OCI-LY3 (cell line): ENCODE results near the gene PAXX.

ENCODE experiments used
- EZH2phosphoT487 ChIP-seq: fragments of 200-600 bp; shearing (Covaris generic); IDR thresholded peaks from 2 replicates; pipeline ENCODE4 v1.6.1; 2018; ENCODE audit warnings: antibody characterized with exemption, mixed run types, low read depth
- TF ChIP-seq, protein P1 (sequence below): fragments of 200-600, 300-600 bp; sonication (generic); IDR thresholded peaks from 2 replicates; pipeline ENCODE4 v1.5.1; 2014; ENCODE audit warnings: antibody characterized with exemption, low read length, low read depth

DNA sequence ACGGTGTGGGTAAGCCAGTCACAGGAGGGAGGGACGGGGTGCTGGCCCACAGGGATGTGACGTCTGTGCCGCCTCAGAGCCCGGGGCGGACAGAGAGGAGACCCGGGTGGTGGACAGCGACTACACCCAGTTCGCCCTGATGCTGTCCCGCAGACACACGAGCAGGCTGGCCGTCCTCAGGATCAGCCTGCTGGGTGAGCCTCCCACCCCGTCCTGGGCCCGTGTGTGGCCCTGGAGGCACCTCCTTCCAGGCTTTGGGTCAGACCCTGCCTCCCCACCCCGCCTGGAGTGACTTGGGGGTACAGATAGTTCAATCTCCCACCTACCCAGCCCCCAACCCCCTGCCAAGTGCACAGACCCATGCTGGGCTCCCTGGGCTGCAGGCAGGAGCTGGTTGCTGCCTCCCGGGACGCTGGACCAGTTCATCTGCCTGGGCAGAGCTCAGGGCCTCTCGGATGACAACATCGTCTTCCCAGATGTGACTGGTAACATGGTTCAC lies 38.4 kb upstream of the PAXX start:
- TF ChIP-seq, protein P1, sequence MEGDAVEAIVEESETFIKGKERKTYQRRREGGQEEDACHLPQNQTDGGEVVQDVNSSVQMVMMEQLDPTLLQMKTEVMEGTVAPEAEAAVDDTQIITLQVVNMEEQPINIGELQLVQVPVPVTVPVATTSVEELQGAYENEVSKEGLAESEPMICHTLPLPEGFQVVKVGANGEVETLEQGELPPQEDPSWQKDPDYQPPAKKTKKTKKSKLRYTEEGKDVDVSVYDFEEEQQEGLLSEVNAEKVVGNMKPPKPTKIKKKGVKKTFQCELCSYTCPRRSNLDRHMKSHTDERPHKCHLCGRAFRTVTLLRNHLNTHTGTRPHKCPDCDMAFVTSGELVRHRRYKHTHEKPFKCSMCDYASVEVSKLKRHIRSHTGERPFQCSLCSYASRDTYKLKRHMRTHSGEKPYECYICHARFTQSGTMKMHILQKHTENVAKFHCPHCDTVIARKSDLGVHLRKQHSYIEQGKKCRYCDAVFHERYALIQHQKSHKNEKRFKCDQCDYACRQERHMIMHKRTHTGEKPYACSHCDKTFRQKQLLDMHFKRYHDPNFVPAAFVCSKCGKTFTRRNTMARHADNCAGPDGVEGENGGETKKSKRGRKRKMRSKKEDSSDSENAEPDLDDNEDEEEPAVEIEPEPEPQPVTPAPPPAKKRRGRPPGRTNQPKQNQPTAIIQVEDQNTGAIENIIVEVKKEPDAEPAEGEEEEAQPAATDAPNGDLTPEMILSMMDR: no peak
- no peak for TF ChIP-seq EZH2phosphoT487
